ENCODE results near the gene OR8H1.

Gene OR8H1

GRCh38 chr11:56292154-56292553 lies at the start of gene OR8H1:
Gene OR8H1, minus strand, starts transcription at chr11:56292254. Its CDS starts 1,192 bp downstream, at chr11:56291062.
- no peak for DNase-seq (ENCODE audit: low read depth)

GRCh38 chr11:56340289-56340688 lies 48.2 kb upstream of the OR8H1 start:
- DNase-seq (ENCODE audit: low read depth), result no peak

GRCh38 chr11:56333156-56333555 lies 41.1 kb upstream of the OR8H1 start:
- no peak for DNase-seq (ENCODE audit: low read depth)

GRCh38 chr11:56331861-56332491 lies 39.9 kb upstream of the OR8H1 start:
- DNase-seq (ENCODE audit: low read depth), result no peak

- no peak for DNase-seq (ENCODE audit: low read depth)
Measured at GRCh38 chr11:56314844-56315243, 22.8 kb upstream of the OR8H1 start, which contains the start of gene OR8K3. Gene OR8K3, plus strand, starts transcription at chr11:56315144. Its CDS starts 3,163 bp downstream, at chr11:56318307.

- no peak for DNase-seq (ENCODE audit: low read depth)
Measured at GRCh38 chr11:56307836-56308235, 15.8 kb upstream of the OR8H1 start.

GRCh38 chr11:56296898-56297297 lies 4.8 kb upstream of the OR8H1 start:
- DNase-seq (ENCODE audit: low read depth), result no peak

- no peak for DNase-seq (ENCODE audit: low read depth)
Measured at GRCh38 chr11:56273854-56274253, 18.2 kb downstream of the OR8H1 start, which contains the start of gene OR5T1. Gene OR5T1, plus strand, starts transcription at chr11:56274154. Its CDS starts 1,485 bp downstream, at chr11:56275639.

- no peak for DNase-seq (ENCODE audit: low read depth)
Measured at GRCh38 chr11:56271092-56271491, 21.0 kb downstream of the OR8H1 start.

GRCh38 chr11:56251954-56252353 lies 40.1 kb downstream of the OR8H1 start, which contains the start of gene OR5T3:
Gene OR5T3, plus strand, starts transcription at chr11:56252254. Its CDS starts 0 bp downstream, at chr11:56252254.
- no peak for DNase-seq (ENCODE audit: low read depth)

All from stimulated activated CD8-positive, alpha-beta memory T cell treated with anti-CD3 and anti-CD28 coated beads, Interleukin-4, amount 100 ng/mL, for 24 hours (primary cell).